Thoracic aorta (tissue), 2 donors: Measurements from ENCODE around the gene AK2. TPM values are rescaled to one million over a fixed set of nuclear protein-coding genes. Genes with fewer than 3 reads are reported as not detected.

ENCODE experiments used
- ATAC-seq: fragments of 150-250 bp; one replicate; pipeline ENCODE4 v1.8.0; 2017; ENCODE audit warnings: low read depth; ENCODE audit not compliant: insufficient number of reproducible peaks, low FRiP score
- DNase-seq: peaks from one replicate; pipeline ENCODE4 v3.0.0-alpha.2; 2020; ENCODE audit warnings: low spot score
- H3K27ac ChIP-seq, 2 donors: fragments of 200-600 bp; sonication (generic); 1 replicate in 1 of 2; 2 replicates in 1 of 2; pipeline ENCODE4 v1.5.1; 2016; ENCODE audit warnings: mild to moderate bottlenecking in 2 of 2, moderate library complexity in 2 of 2
- H3K27me3 ChIP-seq: fragments of 200-600 bp; sonication (generic); replicated peaks from 2 replicates; pipeline ENCODE4 v1.6.0; 2016; ENCODE audit warnings: mild to moderate bottlenecking; ENCODE audit not compliant: insufficient read depth
- H3K36me3 ChIP-seq: fragments of 200-600 bp; sonication (generic); one replicate; pipeline ENCODE4 v1.5.1; 2016
- H3K4me1 ChIP-seq, 2 donors: fragments of 200-600 bp; sonication (generic); 1 replicate in 1 of 2; 2 replicates in 1 of 2; pipeline versions ENCODE4 v1.5.1 to v1.6.0; 2016; ENCODE audit warnings: low read depth in 2 of 2, mild to moderate bottlenecking in 1 of 2; ENCODE audit not compliant: control insufficient read depth in 1 of 2
- H3K4me3 ChIP-seq: fragments of 200-600 bp; sonication (generic); 2 replicates; pipeline ENCODE4 v1.5.1; 2016; ENCODE audit warnings: mild to moderate bottlenecking
- H3K9me3 ChIP-seq: fragments of 200-600 bp; sonication (generic); 2 replicates; pipeline ENCODE4 v1.5.1; 2016
- CTCF ChIP-seq: fragments of 200-600 bp; sonication (generic); IDR thresholded peaks from one replicate; pipeline ENCODE4 v1.5.1; 2019; ENCODE audit warnings: antibody characterized with exemption
- total RNA-seq, 2 donors: library from RNA; depleted of rRNA; stranded (reverse); fragments of >200 nt; gene quantifications; one replicate each; pipeline versions ENCODE4 v1.1.0 to v1.2.3, GENCODE V29; 2016

AK2 gene
- total RNA-seq, 2 donors from 2014 or later: 106 to 253 TPM

- no peak for DNase-seq
- Histone ChIP-seq H3K36me3 (peaks cover 7% of the 10 kb centered on the region), H3K27me3 (no peaks in the 10 kb centered on the region), H3K4me1 (no peaks in the 10 kb centered on the region), H3K27ac (no peak overlapping the region), H3K9me3 (no peaks in the 10 kb centered on the region), H3K4me3 (no peak overlapping the region)
- no peak for ATAC-seq
- no peak for TF ChIP-seq CTCF
Measured at GRCh38 chr1:33004613-33005012, 32.1 kb downstream of the AK2 start.

GRCh38 chr1:33003657-33004056 lies 33.0 kb downstream of the AK2 start:
- no peak overlapping the region for H3K4me3 ChIP-seq
- DNase-seq: no peak

GRCh38 chr1:33002006-33002405 lies 34.7 kb downstream of the AK2 start:
- Histone ChIP-seq H3K27me3 (no peaks in the 10 kb centered on the region), H3K4me1 (peaks cover 5 to 7% of the 10 kb centered on the region in 2 donors), H3K36me3 (no peaks in the 10 kb centered on the region), H3K4me3 (no peak overlapping the region), H3K9me3 (no peaks in the 10 kb centered on the region), H3K27ac (no peak overlapping the region)
- no peak for ATAC-seq
- TF ChIP-seq CTCF: no peak
- DNase-seq: no peak

More at GRCh38 chr1:33003657-33004056, 33.0 kb downstream of the AK2 start:
- Histone ChIP-seq H3K9me3 (no peaks in the 10 kb centered on the region), H3K27ac (no peak overlapping the region), H3K27me3 (no peaks in the 10 kb centered on the region), H3K4me1 (no peaks in the 10 kb centered on the region), H3K36me3 (peaks cover 7% of the 10 kb centered on the region)
- TF ChIP-seq CTCF: no peak
- ATAC-seq: no peak

- H3K36me3 ChIP-seq: no peaks in the 10 kb centered on the region
- no peak for ATAC-seq
- DNase-seq: no peak
- no peak for TF ChIP-seq CTCF
- H3K27me3 ChIP-seq: no peaks in the 10 kb centered on the region
- H3K4me1 ChIP-seq: peaks cover 6 to 7% of the 10 kb centered on the region in 2 donors
- no peak overlapping the region for H3K27ac ChIP-seq
- H3K9me3 ChIP-seq: no peaks in the 10 kb centered on the region
- no peak overlapping the region for H3K4me3 ChIP-seq
Measured at GRCh38 chr1:33001282-33001681, 35.4 kb downstream of the AK2 start.

- Histone ChIP-seq H3K4me1 (peaks cover 6 to 7% of the 10 kb centered on the region in 2 donors), H3K4me3 (no peak overlapping the region), H3K9me3 (no peaks in the 10 kb centered on the region)
Measured at GRCh38 chr1:33000427-33001026, 36.2 kb downstream of the AK2 start.

More at GRCh38 chr1:33000427-33001026, 36.2 kb downstream of the AK2 start:
- H3K36me3 ChIP-seq: no peaks in the 10 kb centered on the region
- H3K27me3 ChIP-seq: no peaks in the 10 kb centered on the region
- H3K27ac ChIP-seq: no peak overlapping the region
- ATAC-seq (no peak), DNase-seq (no peak)
- no peak for TF ChIP-seq CTCF
